ENCODE results near the gene RNU6-7.

The RNU6-7 gene

DNA sequence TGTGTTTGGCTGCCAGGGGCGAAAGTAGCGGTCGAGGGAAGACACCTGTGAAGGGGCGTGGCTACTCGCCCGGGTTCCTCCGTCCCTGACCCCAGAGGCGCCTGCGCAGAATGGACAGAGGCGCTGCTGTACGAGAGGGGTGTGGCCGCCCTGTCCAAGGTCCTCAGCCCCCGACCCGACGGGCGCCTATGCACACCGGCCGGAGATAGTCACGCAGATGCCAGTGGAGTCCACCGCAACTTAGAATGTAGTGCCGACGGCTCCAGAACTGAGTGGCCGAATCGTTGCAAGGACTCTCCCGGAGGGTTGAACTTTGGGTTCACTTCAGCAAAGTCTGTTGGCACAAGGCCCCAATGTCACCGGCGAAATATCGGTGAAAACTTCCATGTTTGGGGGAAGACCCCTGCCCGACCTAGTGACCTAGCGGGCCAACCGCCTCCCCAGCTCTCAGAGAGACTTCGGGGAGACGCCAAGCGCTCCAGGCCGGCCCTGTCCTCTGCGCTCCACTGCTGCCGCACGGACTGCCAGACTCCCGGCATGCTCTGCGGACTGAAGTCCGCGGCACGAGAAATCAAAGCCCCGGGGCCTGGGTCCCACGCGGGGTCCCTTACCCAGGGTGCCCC lies 541 bp upstream of the RNU6-7 start:
- no peaks in the 10 kb centered on the region for H3K79me1 ChIP-seq (replicated peaks; ENCODE audit: low read length, poor library complexity, severe bottlenecking)
- peak overlapping the region; percentile 3 for H2AFZ ChIP-seq (ENCODE audit: low read depth, low read length)
- H3K9ac ChIP-seq (ENCODE audit: low read length) = peak overlapping the region; percentile 97
- H2BK120ac ChIP-seq (ENCODE audit: low read depth, low read length) = no peak overlapping the region
- H2AK5ac ChIP-seq (ENCODE audit: low read length, severe bottlenecking) = no peak overlapping the region
- no peak overlapping the region for H3K23ac ChIP-seq (ENCODE audit: low read length in 2 of 2)
- DNase-seq = peak; percentile 74
- H4K8ac ChIP-seq (ENCODE audit: low read length) = peak overlapping the region; percentile 88
- no peak overlapping the region for H4K91ac ChIP-seq (ENCODE audit: low read length)
- no peak overlapping the region for H3K4ac ChIP-seq (ENCODE audit: low read depth in 1 of 2, low read length in 2 of 2)
- H3K4me1 ChIP-seq (ENCODE audit: control insufficient read depth, insufficient read depth, low read depth, low read length) = peaks cover 5% of the 10 kb centered on the region
- peaks cover 0 to 13% of the 10 kb centered on the region in 2 experiments for H3K27me3 ChIP-seq (ENCODE audit: control insufficient read depth in 1 of 2, insufficient read depth in 1 of 2, low read length in 2 of 2)
- no peak overlapping the region for H2BK12ac ChIP-seq (ENCODE audit: low read length in 2 of 2)
- H3K27ac ChIP-seq (ENCODE audit: low read length, poor library complexity, severe bottlenecking) = peak overlapping the region; percentile 49
- H3K4me2 ChIP-seq (ENCODE audit: low read length, poor library complexity, severe bottlenecking) = peak overlapping the region; percentile 80
- no peaks in the 10 kb centered on the region for H3K9me3 ChIP-seq (ENCODE audit: control insufficient read depth, low read length)
- no peaks in the 10 kb centered on the region for H3K36me3 ChIP-seq (ENCODE audit: control insufficient read depth in 1 of 2, insufficient read depth in 2 of 2, low read depth in 1 of 2, low read length in 2 of 2)
- H3K14ac ChIP-seq (ENCODE audit: low read length in 2 of 2) = no peak overlapping the region
- H3K4me3 ChIP-seq (ENCODE audit: insufficient read depth in 1 of 2, low read depth in 1 of 2, low read length in 2 of 2) = peak overlapping the region; percentile 71 to 91
- WGBS = under 1% methylated on average over 46 of the region's 46 CpGs
- no peak overlapping the region for H3K18ac ChIP-seq (ENCODE audit: low read depth in 1 of 2, low read length in 2 of 2)
- peak overlapping the region; percentile 28 for H2BK15ac ChIP-seq (ENCODE audit: low read depth, poor library complexity, severe bottlenecking)
- no peak overlapping the region for H2BK5ac ChIP-seq (ENCODE audit: low read depth, low read length, poor library complexity, severe bottlenecking)

DNA sequence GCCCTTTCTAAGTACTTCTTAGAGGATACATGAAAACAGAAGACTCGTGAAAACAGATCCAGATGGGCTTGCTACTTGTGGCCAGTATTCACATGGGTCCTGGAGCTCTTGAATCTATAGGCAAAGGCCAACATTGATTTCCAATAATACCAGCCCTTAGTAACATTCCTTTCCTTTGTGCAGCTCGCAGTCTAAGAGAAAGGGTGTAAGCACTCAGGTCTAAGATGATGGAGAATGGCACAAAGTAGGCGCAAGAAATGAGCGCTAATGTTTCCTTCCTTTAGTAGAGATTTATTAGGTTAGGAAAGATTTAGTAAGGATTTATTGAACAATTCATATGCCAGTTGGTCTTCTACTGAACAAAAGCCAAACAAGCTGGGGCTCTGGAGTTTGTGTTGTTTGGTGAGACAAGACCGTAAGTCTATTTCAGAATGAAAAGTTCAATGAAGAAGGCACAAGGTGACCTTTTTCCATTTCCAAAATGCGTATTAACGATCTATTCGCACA lies 699 bp downstream of the RNU6-7 start:
- H3K14ac ChIP-seq (ENCODE audit: low read length in 2 of 2) = no peak overlapping the region
- no peaks in the 10 kb centered on the region for H3K9me3 ChIP-seq (ENCODE audit: control insufficient read depth, low read length)
- H3K36me3 ChIP-seq (ENCODE audit: control insufficient read depth in 1 of 2, insufficient read depth in 2 of 2, low read depth in 1 of 2, low read length in 2 of 2) = no peaks in the 10 kb centered on the region
- H2AK5ac ChIP-seq (ENCODE audit: low read length, severe bottlenecking) = no peak overlapping the region
- H2BK12ac ChIP-seq (ENCODE audit: low read length in 2 of 2) = no peak overlapping the region
- peak overlapping the region in 1 of 2 experiments; percentile 91 for H3K4me3 ChIP-seq (ENCODE audit: insufficient read depth in 1 of 2, low read depth in 1 of 2, low read length in 2 of 2)
- H2BK5ac ChIP-seq (ENCODE audit: low read depth, low read length, poor library complexity, severe bottlenecking) = no peak overlapping the region
- no peak overlapping the region for H3K18ac ChIP-seq (ENCODE audit: low read depth in 1 of 2, low read length in 2 of 2)
- H3K27me3 ChIP-seq (ENCODE audit: control insufficient read depth in 1 of 2, insufficient read depth in 1 of 2, low read length in 2 of 2) = peaks cover 0 to 24% of the 10 kb centered on the region in 2 experiments
- 13% methylated on average over 8 of the region's 8 CpGs for WGBS
- H4K8ac ChIP-seq (ENCODE audit: low read length) = no peak overlapping the region
- peak overlapping the region; percentile 50 for H3K27ac ChIP-seq (ENCODE audit: low read length, poor library complexity, severe bottlenecking)
- H4K91ac ChIP-seq (ENCODE audit: low read length) = no peak overlapping the region
- peak overlapping the region; percentile 97 for H3K9ac ChIP-seq (ENCODE audit: low read length)
- H3K4me2 ChIP-seq (ENCODE audit: low read length, poor library complexity, severe bottlenecking) = peak overlapping the region; percentile 80
- no peak overlapping the region for H2AFZ ChIP-seq (ENCODE audit: low read depth, low read length)
- no peak overlapping the region for H2BK120ac ChIP-seq (ENCODE audit: low read depth, low read length)
- no peak overlapping the region for H3K4ac ChIP-seq (ENCODE audit: low read depth in 1 of 2, low read length in 2 of 2)
- peak; percentile 68 for DNase-seq
- H3K4me1 ChIP-seq (ENCODE audit: control insufficient read depth, insufficient read depth, low read depth, low read length) = peaks cover 5% of the 10 kb centered on the region
- H2BK15ac ChIP-seq (ENCODE audit: low read depth, poor library complexity, severe bottlenecking) = no peak overlapping the region
- H3K23ac ChIP-seq (ENCODE audit: low read length in 2 of 2) = no peak overlapping the region
- no peaks in the 10 kb centered on the region for H3K79me1 ChIP-seq (replicated peaks; ENCODE audit: low read length, poor library complexity, severe bottlenecking)

DNA sequence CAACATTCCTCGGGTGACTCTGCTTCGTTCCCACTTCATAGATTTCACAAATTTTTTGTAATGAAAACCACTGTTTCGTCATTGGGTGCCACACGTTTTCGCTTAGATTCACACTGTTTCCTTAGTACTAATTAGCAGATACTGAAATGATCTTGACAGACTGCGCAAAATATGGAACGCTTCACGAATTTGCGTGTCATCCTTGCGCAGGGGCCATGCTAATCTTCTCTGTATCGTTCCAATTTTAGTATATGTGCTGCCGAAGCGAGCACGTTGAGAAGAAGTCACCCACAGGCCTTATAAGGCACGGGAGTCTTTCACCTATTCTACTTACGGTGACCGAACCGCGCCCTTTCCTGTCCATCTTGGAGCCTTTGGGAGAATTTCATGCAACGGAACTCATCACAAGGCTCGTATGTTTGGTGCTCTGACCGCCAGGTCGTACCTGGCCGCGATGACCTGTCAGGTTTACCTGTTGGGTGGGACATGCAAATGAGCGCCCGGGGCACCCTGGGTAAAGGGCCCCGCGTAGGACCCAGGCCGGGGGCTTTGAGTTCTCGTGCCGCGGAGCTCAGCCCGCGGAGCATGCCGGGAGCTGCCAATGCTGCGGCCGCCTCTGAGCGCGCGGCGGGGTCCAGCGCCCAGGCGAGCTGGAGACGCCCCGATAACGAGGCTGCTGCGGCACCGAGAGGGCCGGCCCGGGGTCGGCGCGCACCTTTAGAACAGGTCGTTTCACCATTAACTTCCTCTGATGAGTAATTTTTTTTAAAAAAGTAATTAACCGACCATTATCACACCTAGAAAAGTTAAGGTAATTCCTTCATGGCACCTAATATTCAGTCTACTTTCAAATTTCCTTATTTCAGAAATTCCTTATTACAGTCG lies 1.4 kb downstream of the RNU6-7 start, which contains the start of gene RNU6-8:
TSS of gene RNU6-8 (minus strand) at position 272 of the 885 bp plus-strand sequence.
- WGBS = under 1% methylated on average over 45 of the region's 57 CpGs
- no peak within 1 kb of the TSS for H2AK5ac ChIP-seq (ENCODE audit: low read length, severe bottlenecking)

DNA sequence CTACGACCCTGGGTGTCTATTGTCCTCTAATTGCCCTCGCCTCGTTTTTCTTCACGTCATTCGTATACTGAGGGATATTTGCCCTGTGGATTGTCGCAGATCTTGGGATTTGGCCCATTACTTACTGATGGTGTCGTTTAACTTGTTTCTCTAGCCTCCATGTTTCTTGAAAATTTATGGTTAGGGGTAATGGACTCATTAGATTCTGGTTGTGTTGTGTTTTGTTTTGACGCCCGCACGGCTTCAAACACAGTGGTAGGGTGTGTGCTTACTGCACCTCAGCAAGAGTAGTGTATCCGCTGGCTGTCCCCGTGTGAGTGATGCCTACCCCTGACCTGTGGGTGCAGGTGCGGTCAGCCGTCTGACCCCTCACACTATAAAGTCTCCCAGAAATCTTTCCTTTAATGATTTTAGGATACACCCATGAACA lies 2.1 kb downstream of the RNU6-7 start:
- no peak overlapping the region for H2BK5ac ChIP-seq (ENCODE audit: low read depth, low read length, poor library complexity, severe bottlenecking)
- H2BK15ac ChIP-seq (ENCODE audit: low read depth, poor library complexity, severe bottlenecking) = no peak overlapping the region
- peak overlapping the region; percentile 64 for H4K8ac ChIP-seq (ENCODE audit: low read length)
- H3K18ac ChIP-seq (ENCODE audit: low read depth in 1 of 2, low read length in 2 of 2) = peak overlapping the region in 1 of 2 experiments; percentile 52
- no peak for DNase-seq
- H3K4me2 ChIP-seq (ENCODE audit: low read length, poor library complexity, severe bottlenecking) = peak overlapping the region; percentile 80
- no peak overlapping the region for H3K27ac ChIP-seq (ENCODE audit: low read length, poor library complexity, severe bottlenecking)
- no peak overlapping the region for H2AK5ac ChIP-seq (ENCODE audit: low read length, severe bottlenecking)
- H4K91ac ChIP-seq (ENCODE audit: low read length) = peak overlapping the region; percentile 27
- no peak overlapping the region for H3K23ac ChIP-seq (ENCODE audit: low read length in 2 of 2)
- H3K14ac ChIP-seq (ENCODE audit: low read length in 2 of 2) = no peak overlapping the region
- H3K9me3 ChIP-seq (ENCODE audit: control insufficient read depth, low read length) = no peaks in the 10 kb centered on the region
- peak overlapping the region; percentile 97 for H3K9ac ChIP-seq (ENCODE audit: low read length)
- H3K4ac ChIP-seq (ENCODE audit: low read depth in 1 of 2, low read length in 2 of 2) = no peak overlapping the region
- H3K36me3 ChIP-seq (ENCODE audit: control insufficient read depth in 1 of 2, insufficient read depth in 2 of 2, low read depth in 1 of 2, low read length in 2 of 2) = no peaks in the 10 kb centered on the region
- H3K27me3 ChIP-seq (ENCODE audit: control insufficient read depth in 1 of 2, insufficient read depth in 1 of 2, low read length in 2 of 2) = peaks cover 0 to 29% of the 10 kb centered on the region in 2 experiments
- peak overlapping the region; percentile 49 to 91 for H3K4me3 ChIP-seq (ENCODE audit: insufficient read depth in 1 of 2, low read depth in 1 of 2, low read length in 2 of 2)
- no peak overlapping the region for H2BK120ac ChIP-seq (ENCODE audit: low read depth, low read length)
- WGBS = 22% methylated on average over 12 of the region's 14 CpGs
- H3K4me1 ChIP-seq (ENCODE audit: control insufficient read depth, insufficient read depth, low read depth, low read length) = peaks cover 5% of the 10 kb centered on the region
- no peaks in the 10 kb centered on the region for H3K79me1 ChIP-seq (replicated peaks; ENCODE audit: low read length, poor library complexity, severe bottlenecking)
- no peak overlapping the region for H2BK12ac ChIP-seq (ENCODE audit: low read length in 2 of 2)
- peak overlapping the region; percentile 76 for H2AFZ ChIP-seq (ENCODE audit: low read depth, low read length)

More for the DNA sequence above, 1.4 kb downstream of the RNU6-7 start, which contains the start of gene RNU6-8:
- H3K23ac ChIP-seq (ENCODE audit: low read length in 2 of 2) = no peak within 1 kb of the TSS
- H3K36me3 ChIP-seq (ENCODE audit: control insufficient read depth in 1 of 2, insufficient read depth in 2 of 2, low read depth in 1 of 2, low read length in 2 of 2) = no peaks in the 10 kb centered on the region
- peaks cover 5% of the 10 kb centered on the region for H3K4me1 ChIP-seq (ENCODE audit: control insufficient read depth, insufficient read depth, low read depth, low read length)
- H3K4me3 ChIP-seq (ENCODE audit: insufficient read depth in 1 of 2, low read depth in 1 of 2, low read length in 2 of 2) = peak within 1 kb of the TSS; percentile 71 to 91
- peak within 1 kb of the TSS; percentile 61 for H4K91ac ChIP-seq (ENCODE audit: low read length)
- H2BK12ac ChIP-seq (ENCODE audit: low read length in 2 of 2) = peak within 1 kb of the TSS; percentile 84 to 86
- H2AFZ ChIP-seq (ENCODE audit: low read depth, low read length) = peak within 1 kb of the TSS; percentile 76
- H3K27me3 ChIP-seq (ENCODE audit: control insufficient read depth in 1 of 2, insufficient read depth in 1 of 2, low read length in 2 of 2) = peaks cover 0 to 29% of the 10 kb centered on the region in 2 experiments
- H4K8ac ChIP-seq (ENCODE audit: low read length) = peak within 1 kb of the TSS; percentile 93
- peak within 1 kb of the TSS; percentile 85 to 86 for H3K18ac ChIP-seq (ENCODE audit: low read depth in 1 of 2, low read length in 2 of 2)
- H2BK15ac ChIP-seq (ENCODE audit: low read depth, poor library complexity, severe bottlenecking) = peak within 1 kb of the TSS; percentile 93
- no peaks in the 10 kb centered on the region for H3K79me1 ChIP-seq (replicated peaks; ENCODE audit: low read length, poor library complexity, severe bottlenecking)
- H3K27ac ChIP-seq (ENCODE audit: low read length, poor library complexity, severe bottlenecking) = peak within 1 kb of the TSS; percentile 80
- DNase-seq = peak; percentile 88
- H3K4me2 ChIP-seq (ENCODE audit: low read length, poor library complexity, severe bottlenecking) = peak within 1 kb of the TSS; percentile 80
- H3K9ac ChIP-seq (ENCODE audit: low read length) = peak within 1 kb of the TSS; percentile 97
- no peak within 1 kb of the TSS for H3K14ac ChIP-seq (ENCODE audit: low read length in 2 of 2)
- H2BK120ac ChIP-seq (ENCODE audit: low read depth, low read length) = no peak within 1 kb of the TSS
- H3K4ac ChIP-seq (ENCODE audit: low read depth in 1 of 2, low read length in 2 of 2) = peak within 1 kb of the TSS in 1 of 2 experiments; percentile 91
- H3K9me3 ChIP-seq (ENCODE audit: control insufficient read depth, low read length) = no peaks in the 10 kb centered on the region
- H2BK5ac ChIP-seq (ENCODE audit: low read depth, low read length, poor library complexity, severe bottlenecking) = peak within 1 kb of the TSS; percentile 98

Measured in mesenchymal stem cell (in vitro differentiated cells and primary cell).